HG03064 (cell line): ENCODE measurements around the gene RPSA.
A peak's percentile ranks its signal among the peaks of the same experiment; 100 is the strongest.
"Not testable (repeated sequence)": the region's sequence is repeated elsewhere in the genome, so short reads cannot be mapped to it uniquely, and the experiment has no call there.

ENCODE experiments used
- ATAC-seq: cut with Tn5 transposase; IDR thresholded peaks from one replicate; pipeline ENCODE4 v1.9.1; 2021; ENCODE audit warnings: low read depth; ENCODE audit not compliant: unreplicated experiment

RPSA gene

DNA sequence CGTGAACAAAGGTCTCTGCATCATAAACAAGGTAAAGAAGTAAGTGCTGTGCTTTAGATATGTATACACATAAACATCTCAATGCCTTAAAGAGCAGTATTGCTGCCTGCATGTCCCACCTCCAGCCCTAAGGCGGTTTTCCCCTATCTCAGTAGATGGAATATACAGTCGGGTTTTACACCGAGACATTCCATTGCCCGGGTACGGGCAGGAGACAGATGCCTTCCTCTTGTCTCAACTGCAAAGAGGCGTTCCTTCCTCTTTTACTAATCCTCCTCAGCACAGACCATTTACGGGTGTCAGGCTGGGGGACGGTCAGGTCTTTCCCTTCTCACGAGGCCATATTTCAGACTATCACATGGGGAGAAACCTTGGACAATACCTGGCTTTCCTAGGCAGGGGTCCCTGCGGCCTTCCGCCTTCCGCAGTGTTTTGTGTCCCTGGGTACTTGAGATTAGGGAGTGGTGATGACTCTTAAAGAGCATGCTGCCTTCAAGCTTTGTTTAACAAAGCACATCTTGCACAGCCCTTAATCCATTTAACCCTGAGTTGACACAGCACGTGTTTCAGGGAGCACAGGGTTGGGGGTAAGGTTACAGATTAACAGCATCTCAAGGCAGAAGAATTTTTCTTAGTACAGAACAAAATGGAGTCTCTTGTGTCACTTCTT, 12.2 kb downstream of the RPSA start:
- ATAC-seq = not testable (repeated sequence)

- ATAC-seq = no peak
Observed at GRCh38 chr3:39419742-39420315, 13.3 kb downstream of the RPSA start.

GRCh38 chr3:39420543-39420942, 14.0 kb downstream of the RPSA start:
- ATAC-seq = no peak

- ATAC-seq = no peak
Observed at GRCh38 chr3:39423436-39423970, 17.0 kb downstream of the RPSA start.

- ATAC-seq = no peak
Observed at GRCh38 chr3:39426312-39426711, 19.8 kb downstream of the RPSA start.

- no peak for ATAC-seq
Observed at GRCh38 chr3:39427506-39427905, 21.0 kb downstream of the RPSA start.

- ATAC-seq = no peak
Observed at GRCh38 chr3:39428745-39429201, 22.3 kb downstream of the RPSA start.

DNA sequence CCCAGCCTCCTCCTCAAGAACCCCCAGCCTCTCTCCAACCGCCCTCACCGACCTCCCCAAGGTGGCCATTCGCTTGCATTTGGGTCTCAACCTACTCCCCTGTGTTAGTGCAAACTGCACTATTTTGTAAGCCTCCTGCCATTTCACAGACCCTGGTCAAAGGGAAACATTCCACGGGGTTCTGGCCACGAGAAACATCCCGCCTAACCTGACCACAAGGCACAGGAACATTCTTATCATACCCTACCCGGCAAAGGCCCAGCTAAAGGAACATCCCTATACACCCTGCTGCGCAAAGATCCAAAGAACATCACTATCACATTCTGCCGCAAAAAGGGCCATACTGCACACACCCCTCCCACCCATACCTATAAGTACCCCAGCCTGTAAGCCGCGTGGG, 22.9 kb downstream of the RPSA start:
- ATAC-seq = no peak

DNA sequence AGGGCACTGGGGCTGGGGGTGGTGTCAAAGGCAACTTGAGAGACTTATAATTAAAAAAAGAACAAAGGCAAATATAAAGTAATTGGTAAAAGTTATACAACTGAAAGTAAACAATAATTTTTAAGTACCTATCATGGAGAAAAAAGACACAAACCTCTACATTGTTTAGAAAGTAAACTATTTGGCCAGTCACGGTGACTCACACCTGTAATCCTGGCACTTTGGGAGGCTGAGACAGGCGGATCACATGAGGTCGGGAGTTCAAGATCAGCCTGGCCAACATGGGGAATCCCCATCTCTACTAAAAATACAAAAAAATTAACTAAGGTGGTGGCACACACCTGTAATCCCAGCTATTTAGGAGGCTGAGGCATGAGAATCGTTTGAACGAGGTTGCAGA, 25.8 kb downstream of the RPSA start:
- ATAC-seq = no peak

DNA sequence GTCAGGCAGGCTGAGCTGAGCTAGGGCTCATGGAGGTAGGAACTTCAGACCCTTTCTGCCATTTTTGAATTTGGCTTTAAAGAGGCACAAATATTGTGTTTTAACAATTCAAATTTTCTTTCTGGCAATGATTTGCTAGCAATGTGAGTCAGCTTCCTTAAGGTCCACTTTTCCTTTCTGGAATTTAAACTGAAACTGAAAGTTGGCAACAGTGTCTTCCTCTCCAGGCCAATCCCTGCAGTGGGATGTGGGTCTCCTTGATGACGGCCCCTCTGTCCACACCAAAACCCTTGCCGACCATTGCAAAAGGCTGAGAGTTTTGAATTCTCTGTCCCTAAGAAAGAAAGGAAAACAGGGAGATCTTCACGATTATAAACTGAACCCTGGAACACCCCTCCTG, 27.1 kb downstream of the RPSA start:
- no peak for ATAC-seq

DNA sequence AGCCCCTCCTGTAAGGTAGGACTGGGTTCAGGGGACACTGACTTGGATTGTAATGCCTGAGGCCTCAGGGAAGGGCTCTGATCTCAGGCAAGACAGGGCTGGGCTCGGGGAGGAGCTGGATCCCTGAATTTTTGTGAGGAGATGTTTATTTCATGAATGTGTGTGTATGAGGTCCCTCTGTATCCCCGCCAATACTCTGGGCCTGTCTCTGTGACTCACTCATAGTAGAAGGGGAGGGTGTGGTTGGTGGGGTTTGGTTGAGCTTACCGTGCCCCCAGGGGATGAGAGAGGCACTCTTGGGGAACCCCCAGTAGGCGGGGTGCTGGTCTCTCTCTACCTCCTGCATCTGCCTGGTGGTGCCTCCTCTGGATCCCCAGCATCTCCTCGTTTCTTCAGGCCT, 28.1 kb downstream of the RPSA start:
- ATAC-seq = no peak

GRCh38 chr3:39435006-39435748, 28.7 kb downstream of the RPSA start:
- no peak for ATAC-seq

DNA sequence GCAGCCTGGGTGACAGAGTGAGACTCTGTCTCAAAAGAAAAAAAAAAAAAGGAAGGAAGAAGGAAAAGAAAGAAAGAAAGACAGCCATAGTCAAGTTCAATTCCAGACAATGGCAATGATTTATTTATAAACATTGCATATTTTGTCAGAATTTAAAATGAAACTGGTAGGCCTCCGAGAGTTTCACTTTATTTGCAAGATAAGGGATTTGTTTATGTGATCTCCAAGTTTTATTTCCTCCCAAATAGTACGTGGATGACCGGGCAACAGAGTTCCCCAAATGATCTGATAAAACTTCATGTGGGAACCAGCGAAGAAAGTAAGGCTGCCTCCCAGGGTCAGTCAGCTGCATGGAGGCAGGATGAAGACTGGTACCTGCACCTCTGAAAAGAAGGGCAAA, 32.4 kb downstream of the RPSA start:
- no peak for ATAC-seq

- ATAC-seq = no peak
Observed at GRCh38 chr3:39440316-39440715, 33.8 kb downstream of the RPSA start.

DNA sequence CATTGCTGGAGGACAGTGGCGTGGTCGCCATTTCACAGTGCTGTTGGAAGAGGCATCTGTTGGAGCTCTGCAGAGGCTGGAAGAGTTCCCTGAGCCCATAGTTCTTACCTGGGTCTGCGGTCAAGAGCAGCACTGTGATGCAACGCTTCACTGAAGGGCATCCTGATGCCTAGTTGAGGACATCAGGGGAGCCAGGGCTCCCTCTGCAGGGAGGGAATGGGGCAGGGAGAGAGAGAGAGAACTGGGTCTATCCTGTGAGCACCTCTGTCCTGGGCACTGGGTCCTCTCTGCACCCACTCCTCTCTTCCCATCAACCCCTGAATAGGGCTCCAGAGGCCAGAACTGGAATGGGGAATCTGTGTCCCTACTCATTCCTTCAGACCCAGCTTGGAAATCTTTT, 37.0 kb downstream of the RPSA start:
- ATAC-seq = no peak

DNA sequence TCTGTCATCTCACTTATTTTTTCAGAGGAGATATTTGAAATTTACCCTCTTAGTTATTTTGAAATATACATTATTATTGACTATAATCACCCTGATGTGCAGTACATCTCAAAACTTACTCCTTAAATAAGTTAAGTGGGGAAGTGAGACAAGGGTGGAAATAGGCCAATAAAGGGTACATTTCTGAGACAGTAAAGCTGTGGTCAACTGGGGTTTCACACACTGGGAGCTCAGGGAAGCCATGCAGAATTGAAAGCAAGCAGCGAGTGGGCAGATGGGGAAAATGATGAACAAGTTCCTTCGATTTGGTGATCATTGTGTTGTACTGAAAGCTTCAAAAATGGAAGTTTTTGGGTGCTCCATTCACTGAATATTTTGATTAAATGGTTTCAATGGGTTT, 39.4 kb downstream of the RPSA start:
- ATAC-seq = no peak

DNA sequence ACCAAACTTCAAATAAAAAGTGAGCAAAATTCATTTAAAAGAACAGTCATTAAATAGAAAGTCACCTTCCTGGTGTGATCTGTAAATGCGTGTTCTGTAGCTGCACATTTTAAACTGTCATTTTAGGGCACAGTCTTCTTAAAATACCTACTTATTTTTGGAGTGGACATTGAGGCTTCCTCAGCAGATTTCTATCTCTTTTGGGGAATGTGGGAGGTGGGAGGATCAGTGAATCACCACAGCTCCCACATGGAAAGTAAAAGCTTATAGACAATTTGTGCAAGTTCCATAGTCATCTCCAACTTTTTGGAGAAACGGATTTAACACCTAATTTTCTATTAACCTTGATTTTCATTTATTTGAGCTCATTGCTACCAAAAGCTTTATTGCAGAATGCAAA, 39.9 kb downstream of the RPSA start:
- no peak for ATAC-seq

DNA sequence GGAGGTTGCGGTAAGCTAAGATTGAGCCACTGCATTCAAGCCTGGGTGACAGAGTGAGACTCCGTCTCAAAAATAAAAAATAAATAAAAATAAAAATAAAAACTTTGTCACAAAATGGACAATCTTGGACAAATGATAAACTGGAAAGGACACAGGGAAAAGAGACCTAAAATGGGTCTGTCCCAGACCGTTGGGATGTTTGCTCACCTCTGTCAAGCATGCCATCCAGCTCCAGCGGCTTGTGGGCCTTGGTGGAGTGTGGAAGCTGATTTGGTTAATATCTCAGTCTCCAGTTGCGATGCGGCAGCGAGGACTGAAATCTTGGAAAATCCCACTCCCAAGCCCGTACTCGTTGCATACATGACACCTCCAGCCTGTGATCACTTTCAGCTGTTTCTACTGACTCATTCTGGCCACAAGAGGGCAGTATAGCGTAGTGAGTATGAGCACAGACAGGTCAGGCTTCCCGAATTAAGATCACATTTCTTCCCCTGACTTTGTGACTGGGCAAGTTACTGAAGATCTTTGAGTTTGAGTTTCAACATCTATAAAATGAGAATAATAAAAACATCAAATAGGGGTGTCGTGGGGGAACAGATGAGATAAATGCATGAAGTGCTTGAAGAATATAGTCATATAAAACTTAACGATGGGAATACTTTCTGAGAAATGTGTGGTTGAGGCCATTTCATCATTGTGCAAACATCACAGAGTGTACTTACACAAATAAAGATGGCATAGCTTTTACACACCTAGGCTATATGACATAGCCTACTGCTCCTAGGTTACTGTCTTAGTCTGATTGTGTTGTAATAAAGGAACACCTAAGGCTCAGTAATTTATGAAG, 41.3 kb downstream of the RPSA start:
- peak; percentile 88 for ATAC-seq

- ATAC-seq = no peak
Observed at GRCh38 chr3:39448506-39449233, 42.1 kb downstream of the RPSA start.

DNA sequence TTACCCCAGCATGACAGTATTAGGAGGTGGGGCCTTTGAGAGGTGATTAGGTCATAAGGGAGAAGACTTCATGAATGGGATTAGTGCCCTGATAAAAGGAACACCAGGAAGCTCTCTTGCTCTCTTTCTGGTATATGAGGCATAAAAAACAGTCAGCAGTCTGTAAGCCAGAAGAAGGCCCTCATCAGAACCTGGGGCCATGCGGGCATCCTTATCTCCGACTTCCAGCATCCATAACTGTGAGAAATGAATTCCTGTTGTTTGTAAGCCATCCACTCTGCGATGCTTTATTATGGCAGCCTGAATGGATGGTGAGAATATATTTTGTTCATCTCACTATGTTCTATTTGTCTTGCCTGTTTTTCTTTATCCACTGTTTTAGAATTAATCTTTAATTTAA, 43.3 kb downstream of the RPSA start:
- no peak for ATAC-seq
